Fibroblast of lung (primary cell): ENCODE results near the gene LATS2. TPM values are rescaled to one million over a fixed set of nuclear protein-coding genes. Genes with fewer than 3 reads are reported as not detected.

Source experiments
- DNase-seq, 2 donors: peaks; one replicate each; pipeline versions ENCODE4 v3.0.0 to v3.0.0-alpha.2; 2010; ENCODE audit warnings: low read depth in 2 of 2
- H2AFZ ChIP-seq: 2 replicates; pipeline ENCODE4 v1.5.1; 2012; ENCODE audit warnings: low read length, control low read depth, inconsistent platforms
- H3K27ac ChIP-seq: 2 replicates; pipeline ENCODE4 v1.5.1; 2011; ENCODE audit warnings: low read length, control low read depth; ENCODE audit not compliant: insufficient read depth
- H3K27me3 ChIP-seq: 2 replicates; pipeline ENCODE4 v1.5.1; 2011; ENCODE audit warnings: mild to moderate bottlenecking, low read length; ENCODE audit not compliant: control insufficient read depth, insufficient read depth
- H3K36me3 ChIP-seq: 2 replicates; pipeline ENCODE4 v1.5.1; 2011; ENCODE audit warnings: low read length; ENCODE audit not compliant: control insufficient read depth, insufficient read depth
- H3K4me1 ChIP-seq: 2 replicates; pipeline ENCODE4 v1.5.1; 2011; ENCODE audit warnings: low read length; ENCODE audit not compliant: control insufficient read depth, insufficient read depth; ENCODE audit errors: extremely low read depth
- H3K4me2 ChIP-seq: 2 replicates; pipeline ENCODE4 v1.5.1; 2011; ENCODE audit warnings: low read length, control low read depth; ENCODE audit not compliant: insufficient read depth; ENCODE audit errors: extremely low read depth
- H3K4me3 ChIP-seq, 4 experiments: fragments of 200-600 bp in 1 of 4; sonication (generic) in 1 of 4; replicated peaks in 1 of 4; 2 replicates each; pipeline ENCODE4 v1.5.1; 2011 to 2016; ENCODE audit warnings: low read length in 4 of 4, low read depth in 3 of 4, mild to moderate bottlenecking in 3 of 4, control low read depth in 2 of 4, inconsistent platforms in 1 of 4, mixed read lengths in 1 of 4; ENCODE audit not compliant: insufficient read depth in 1 of 4; ENCODE audit errors: control extremely low read depth in 1 of 4
- H3K79me2 ChIP-seq: 2 replicates; pipeline ENCODE4 v1.5.1; 2012; ENCODE audit warnings: mild to moderate bottlenecking, low read length, inconsistent platforms; ENCODE audit not compliant: control insufficient read depth, insufficient read depth
- H3K9ac ChIP-seq: 2 replicates; pipeline ENCODE4 v1.5.1; 2011; ENCODE audit warnings: mild to moderate bottlenecking, low read length, control low read depth; ENCODE audit not compliant: insufficient read depth
- H3K9me3 ChIP-seq: 2 replicates; pipeline ENCODE4 v1.5.1; 2012; ENCODE audit warnings: low read depth, low read length; ENCODE audit not compliant: control insufficient read depth, insufficient read depth
- H4K20me1 ChIP-seq: 2 replicates; pipeline ENCODE4 v1.5.1; 2011; ENCODE audit warnings: low read length; ENCODE audit not compliant: control insufficient read depth, insufficient read depth; ENCODE audit errors: extremely low read depth
- EZH2 ChIP-seq: IDR thresholded peaks from 2 replicates; pipeline ENCODE4 v1.5.1; 2012; ENCODE audit warnings: low read length, control low read depth, mild to moderate bottlenecking; ENCODE audit errors: missing control alignments
- polyA plus RNA-seq, 2 donors: library from polyadenylated mRNA; depleted of rRNA in 1 of 2; stranded (reverse) in 1 of 2; unstranded in 1 of 2; fragments of >200 nt; gene quantifications; 2 replicates each; pipeline ENCODE4 v1.2.1, GENCODE V29; 2011 to 2012; ENCODE audit warnings: missing spikeins in 1 of 2
- total RNA-seq: library from RNA; depleted of rRNA; stranded (reverse); fragments of >200 nt; gene quantifications from 2 replicates; pipeline ENCODE4 v1.2.1, GENCODE V29; 2014
- TF ChIP-seq, protein P1 (sequence below), 2 donors: IDR thresholded peaks in 1 of 2; conservative IDR thresholded peaks in 1 of 2; 1 replicate in 1 of 2; 2 replicates in 1 of 2; pipeline ENCODE4 v1.5.1; 2011 to 2012; ENCODE audit warnings: low read length in 2 of 2, control low read depth in 1 of 2, inconsistent platforms in 1 of 2, low read depth in 1 of 2, mild to moderate bottlenecking in 1 of 2

LATS2 gene
- total and polyA plus RNA-seq, 2 donors (not counting 1 experiment from before 2014, with no cell fraction given), result 16.2 to 32.0 TPM

DNA sequence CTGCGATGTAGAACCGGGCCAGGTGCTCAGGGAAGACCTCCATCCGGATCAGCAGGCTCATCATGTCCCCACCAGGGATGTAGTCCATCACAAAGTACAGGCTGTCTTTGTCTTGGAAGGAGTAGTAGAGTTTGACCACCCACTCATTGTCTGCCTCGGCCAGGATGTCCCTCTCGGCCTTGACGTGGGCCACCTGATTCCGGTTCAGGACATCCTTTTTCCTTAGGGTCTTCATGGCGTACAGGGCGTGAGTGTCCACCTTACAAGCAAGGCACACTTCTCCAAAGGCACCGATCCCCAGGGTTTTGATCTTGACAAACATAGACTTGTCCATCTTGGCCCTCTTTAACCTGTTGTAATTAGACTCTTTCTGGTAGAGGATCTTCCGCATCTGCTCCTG is 78.0 kb downstream of the LATS2 start:
- no peak overlapping the region for H2AFZ ChIP-seq
- no peaks in the 10 kb centered on the region for H4K20me1 ChIP-seq
- TF ChIP-seq, protein P1, sequence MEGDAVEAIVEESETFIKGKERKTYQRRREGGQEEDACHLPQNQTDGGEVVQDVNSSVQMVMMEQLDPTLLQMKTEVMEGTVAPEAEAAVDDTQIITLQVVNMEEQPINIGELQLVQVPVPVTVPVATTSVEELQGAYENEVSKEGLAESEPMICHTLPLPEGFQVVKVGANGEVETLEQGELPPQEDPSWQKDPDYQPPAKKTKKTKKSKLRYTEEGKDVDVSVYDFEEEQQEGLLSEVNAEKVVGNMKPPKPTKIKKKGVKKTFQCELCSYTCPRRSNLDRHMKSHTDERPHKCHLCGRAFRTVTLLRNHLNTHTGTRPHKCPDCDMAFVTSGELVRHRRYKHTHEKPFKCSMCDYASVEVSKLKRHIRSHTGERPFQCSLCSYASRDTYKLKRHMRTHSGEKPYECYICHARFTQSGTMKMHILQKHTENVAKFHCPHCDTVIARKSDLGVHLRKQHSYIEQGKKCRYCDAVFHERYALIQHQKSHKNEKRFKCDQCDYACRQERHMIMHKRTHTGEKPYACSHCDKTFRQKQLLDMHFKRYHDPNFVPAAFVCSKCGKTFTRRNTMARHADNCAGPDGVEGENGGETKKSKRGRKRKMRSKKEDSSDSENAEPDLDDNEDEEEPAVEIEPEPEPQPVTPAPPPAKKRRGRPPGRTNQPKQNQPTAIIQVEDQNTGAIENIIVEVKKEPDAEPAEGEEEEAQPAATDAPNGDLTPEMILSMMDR (conservative IDR thresholded peaks at IDR 0.05 in 1 of 2, IDR thresholded peaks at IDR 0.05 in 1 of 2; ENCODE audit: low read depth in 1 of 2, low read length in 2 of 2), result no peak
- no peak for TF ChIP-seq EZH2
- no peak overlapping the region for H3K27ac ChIP-seq
- no peak overlapping the region for H3K4me3 ChIP-seq
- DNase-seq, result no peak
- no peaks in the 10 kb centered on the region for H3K9me3 ChIP-seq
- H3K9ac ChIP-seq, result no peak overlapping the region
- peaks cover 18% of the 10 kb centered on the region for H3K79me2 ChIP-seq
- H3K36me3 ChIP-seq, result peaks cover 24% of the 10 kb centered on the region
- no peak overlapping the region for H3K4me2 ChIP-seq
- H3K4me1 ChIP-seq, result no peaks in the 10 kb centered on the region
- H3K27me3 ChIP-seq, result no peaks in the 10 kb centered on the region

DNA sequence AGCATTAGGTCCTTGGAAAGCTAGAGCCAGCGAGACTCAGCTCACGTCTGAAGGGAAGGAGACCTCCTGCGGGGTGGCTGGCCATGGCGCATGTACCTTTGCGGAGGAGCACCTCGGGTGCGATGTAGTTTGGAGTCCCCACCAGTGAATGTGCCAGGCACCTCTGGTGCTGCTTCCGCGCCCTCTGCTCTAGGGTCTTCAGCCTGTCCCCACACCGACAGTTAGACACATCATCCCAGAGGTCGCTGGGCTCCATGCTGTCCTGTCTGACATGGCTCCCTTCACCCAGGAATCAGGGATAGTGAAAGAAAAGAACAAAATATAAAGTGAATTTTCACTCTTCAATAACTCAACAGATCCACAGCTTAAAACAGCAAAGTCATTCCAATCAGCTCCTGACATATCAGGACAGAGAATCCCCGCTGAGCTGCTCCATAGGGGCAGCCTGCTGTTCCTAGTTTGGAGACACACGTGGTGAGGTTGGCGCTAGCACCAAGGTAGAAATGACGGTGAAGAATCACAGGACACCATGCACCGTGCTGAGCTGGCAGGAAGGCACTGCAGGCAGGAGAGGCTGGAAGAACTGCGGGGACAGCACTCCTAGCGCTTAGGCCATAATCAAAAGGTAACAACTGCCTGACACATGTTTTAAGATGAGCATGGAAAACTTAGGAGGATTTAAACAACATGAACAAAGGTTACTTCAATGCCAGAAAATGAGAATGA is 79.9 kb downstream of the LATS2 start:
- DNase-seq, result no peak
- Histone ChIP-seq H3K27me3 (no peaks in the 10 kb centered on the region), H3K4me1 (no peaks in the 10 kb centered on the region), H4K20me1 (no peaks in the 10 kb centered on the region), H2AFZ (no peak overlapping the region), H3K27ac (no peak overlapping the region), H3K4me2 (no peak overlapping the region), H3K9me3 (no peaks in the 10 kb centered on the region), H3K79me2 (peaks cover 13% of the 10 kb centered on the region), H3K9ac (no peak overlapping the region), H3K4me3 (no peak overlapping the region), H3K36me3 (peaks cover 23% of the 10 kb centered on the region)
- TF ChIP-seq, protein P1 (conservative IDR thresholded peaks at IDR 0.05 in 1 of 2, IDR thresholded peaks at IDR 0.05 in 1 of 2; ENCODE audit: low read depth in 1 of 2, low read length in 2 of 2), result no peak
- no peak for TF ChIP-seq EZH2

DNA sequence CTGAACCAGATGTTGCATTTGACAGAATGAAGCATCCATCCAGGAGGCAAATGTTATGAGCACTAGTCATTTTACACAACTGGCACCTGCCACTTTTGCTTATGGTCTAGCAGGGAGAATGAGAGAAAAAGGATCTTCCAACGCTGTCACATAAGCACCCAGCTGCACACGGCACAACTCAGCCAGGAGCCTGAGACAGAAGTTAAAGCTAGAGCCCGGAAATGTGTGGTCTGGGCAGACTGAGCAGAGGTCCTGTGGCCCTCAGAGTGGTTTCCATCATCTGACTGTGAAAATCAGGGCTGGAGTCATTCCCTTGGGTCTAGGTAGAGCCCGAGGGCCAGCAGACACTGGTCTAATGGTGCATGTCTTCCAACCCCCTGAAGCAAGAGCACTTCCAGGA is 80.5 kb downstream of the LATS2 start:
- H3K4me2 ChIP-seq, result no peak overlapping the region
- H3K27me3 ChIP-seq, result no peaks in the 10 kb centered on the region
- H4K20me1 ChIP-seq, result no peaks in the 10 kb centered on the region
- peaks cover 8% of the 10 kb centered on the region for H3K79me2 ChIP-seq
- H3K36me3 ChIP-seq, result peaks cover 24% of the 10 kb centered on the region
- no peaks in the 10 kb centered on the region for H3K4me1 ChIP-seq
- TF ChIP-seq, protein P1 (conservative IDR thresholded peaks at IDR 0.05 in 1 of 2, IDR thresholded peaks at IDR 0.05 in 1 of 2; ENCODE audit: low read depth in 1 of 2, low read length in 2 of 2), result no peak
- no peak for TF ChIP-seq EZH2
- no peak overlapping the region for H3K4me3 ChIP-seq
- H3K27ac ChIP-seq, result no peak overlapping the region
- H3K9ac ChIP-seq, result no peak overlapping the region
- H2AFZ ChIP-seq, result no peak overlapping the region
- DNase-seq, result no peak
- no peaks in the 10 kb centered on the region for H3K9me3 ChIP-seq
